Neuronal stem cell (in vitro differentiated cells): Measurements from ENCODE around the gene SLC17A4.
"Not testable (repeated sequence)": the region's sequence is repeated elsewhere in the genome, so short reads cannot be mapped to it uniquely, and the experiment has no call there.

Experiments used
- DNase-seq: peaks from one replicate; pipeline ENCODE4 v3.0.0-alpha.2; 2013; ENCODE audit warnings: low spot score
- H2AFZ ChIP-seq: one replicate; pipeline ENCODE4 v1.6.1; 2013; ENCODE audit warnings: mild to moderate bottlenecking, low read length, inconsistent platforms
- H2AK5ac ChIP-seq: 2 replicates; pipeline ENCODE4 v1.6.1; 2013; ENCODE audit warnings: low read depth, mild to moderate bottlenecking, inconsistent platforms, low read length, moderate library complexity, mixed read lengths
- H2BK120ac ChIP-seq: 2 replicates; pipeline ENCODE4 v1.6.1; 2013; ENCODE audit warnings: low read depth, mild to moderate bottlenecking, inconsistent platforms, low read length, moderate library complexity, mixed read lengths
- H2BK12ac ChIP-seq: one replicate; pipeline ENCODE4 v1.6.1; 2013; ENCODE audit warnings: low read length, inconsistent platforms
- H2BK15ac ChIP-seq: 2 replicates; pipeline ENCODE4 v1.6.1; 2013; ENCODE audit warnings: mild to moderate bottlenecking, low read length, inconsistent platforms, mixed read lengths
- H2BK5ac ChIP-seq: one replicate; pipeline ENCODE4 v1.6.1; 2013; ENCODE audit warnings: inconsistent platforms, mild to moderate bottlenecking, low read length, moderate library complexity
- H3K14ac ChIP-seq: one replicate; pipeline ENCODE4 v1.6.1; 2013; ENCODE audit warnings: low read length, inconsistent platforms
- H3K18ac ChIP-seq: 2 replicates; pipeline ENCODE4 v1.6.1; 2013; ENCODE audit warnings: low read length, inconsistent platforms
- H3K23ac ChIP-seq: 2 replicates; pipeline ENCODE4 v1.6.1; 2013; ENCODE audit warnings: low read depth, mild to moderate bottlenecking, mixed read lengths, low read length, inconsistent platforms; ENCODE audit not compliant: poor library complexity
- H3K27ac ChIP-seq: replicated peaks from 3 replicates; pipeline ENCODE4 v1.5.1; 2013; ENCODE audit warnings: low read length, inconsistent platforms
- H3K27me3 ChIP-seq, 3 experiments: 2 replicates each; pipeline ENCODE4 v1.6.1; 2013; ENCODE audit warnings: low read length in 3 of 3, mild to moderate bottlenecking in 2 of 3, inconsistent platforms in 1 of 3, low read depth in 1 of 3, mixed read lengths in 1 of 3, moderate library complexity in 1 of 3; ENCODE audit not compliant: control insufficient read depth in 3 of 3, insufficient read depth in 3 of 3
- H3K36me3 ChIP-seq, 2 donors: replicated peaks in 1 of 2; 2 replicates each; pipeline ENCODE4 v1.6.1; 2013; ENCODE audit warnings: low read length in 2 of 2; ENCODE audit not compliant: control insufficient read depth in 2 of 2, insufficient read depth in 2 of 2
- H3K4ac ChIP-seq: 2 replicates; pipeline ENCODE4 v1.6.1; 2013; ENCODE audit warnings: inconsistent platforms, mild to moderate bottlenecking, low read length, moderate library complexity
- H3K4me1 ChIP-seq, 2 donors: 1 replicate in 1 of 2; 2 replicates in 1 of 2; pipeline ENCODE4 v1.6.1; 2013; ENCODE audit warnings: low read length in 2 of 2, low read depth in 1 of 2; ENCODE audit not compliant: control insufficient read depth in 2 of 2, insufficient read depth in 1 of 2
- H3K4me2 ChIP-seq: one replicate; pipeline ENCODE4 v1.6.1; 2013; ENCODE audit warnings: mild to moderate bottlenecking, low read length, inconsistent platforms; ENCODE audit not compliant: insufficient read depth, poor library complexity, severe bottlenecking
- H3K4me3 ChIP-seq, 2 donors: 2 replicates each; pipeline ENCODE4 v1.5.1; 2013; ENCODE audit warnings: low read length in 2 of 2, mild to moderate bottlenecking in 2 of 2, inconsistent platforms in 1 of 2, moderate library complexity in 1 of 2
- H3K79me1 ChIP-seq: one replicate; pipeline ENCODE4 v1.6.1; 2013; ENCODE audit warnings: low read depth, mild to moderate bottlenecking, inconsistent platforms, low read length, moderate library complexity
- H3K9ac ChIP-seq: one replicate; pipeline ENCODE4 v1.6.1; 2013; ENCODE audit warnings: mild to moderate bottlenecking, low read depth, low read length, inconsistent platforms; ENCODE audit not compliant: poor library complexity
- H3K9me3 ChIP-seq, 2 donors: replicated peaks in 1 of 2; 2 replicates each; pipeline versions ENCODE3 to v1.6.1; 2013; ENCODE audit warnings: low read length in 2 of 2, mild to moderate bottlenecking in 2 of 2, inconsistent platforms in 1 of 2, low read depth in 1 of 2, mixed read lengths in 1 of 2, moderate library complexity in 1 of 2; ENCODE audit not compliant: control insufficient read depth in 2 of 2, insufficient read depth in 1 of 2
- H4K8ac ChIP-seq: one replicate; pipeline ENCODE4 v1.6.1; 2013; ENCODE audit warnings: low read depth, mild to moderate bottlenecking, inconsistent platforms, low read length, moderate library complexity
- H4K91ac ChIP-seq: one replicate; pipeline ENCODE4 v1.6.1; 2013; ENCODE audit warnings: low read length, low read depth, mild to moderate bottlenecking, inconsistent platforms; ENCODE audit not compliant: poor library complexity
- WGBS, 2 donors: extraction: QIAGEN DNeasy Blood & Tissue Kit; methylation state at CpG; one replicate each; pipeline ENCODE4 v1.1.7; 2013; ENCODE audit warnings: missing lambda C conversion rate in 2 of 2, mixed read lengths in 1 of 2; ENCODE audit not compliant: insufficient read length in 2 of 2, insufficient replicate concordance in 1 of 2; ENCODE audit errors: extremely low coverage in 2 of 2; 5-methylcytosine and 5-hydroxymethylcytosine counted together

The SLC17A4 gene

GRCh38 chr6:25746968-25747367 lies 7.6 kb upstream of the SLC17A4 start:
- Histone ChIP-seq H2BK5ac (no peak overlapping the region), H2BK15ac (no peak overlapping the region)

GRCh38 chr6:25747477-25747876 lies 7.1 kb upstream of the SLC17A4 start:
- Histone ChIP-seq H2BK12ac (no peak overlapping the region), H3K27ac (no peak overlapping the region), H3K18ac (no peak overlapping the region), H2AFZ (no peak overlapping the region), H3K27me3 (no peaks in the 10 kb centered on the region), H4K8ac (no peak overlapping the region), H3K4me2 (no peak overlapping the region), H3K36me3 (no peaks in the 10 kb centered on the region), H3K79me1 (no peaks in the 10 kb centered on the region), H3K14ac (no peak overlapping the region), H2AK5ac (no peak overlapping the region), H3K9me3 (no peaks in the 10 kb centered on the region), H3K4ac (no peak overlapping the region), H3K4me3 (no peak overlapping the region), H4K91ac (no peak overlapping the region), H2BK5ac (no peak overlapping the region), H3K9ac (no peak overlapping the region), H3K23ac (no peak overlapping the region), H3K4me1 (no peaks in the 10 kb centered on the region), H2BK120ac (no peak overlapping the region), H2BK15ac (no peak overlapping the region)
- no CpG with 5 or more reads among the region's 2 CpGs for WGBS, 2 donors
- no peak for DNase-seq

More at GRCh38 chr6:25746968-25747367, 7.6 kb upstream of the SLC17A4 start:
- Histone ChIP-seq H3K9me3 (no peaks in the 10 kb centered on the region), H2BK12ac (no peak overlapping the region), H3K27ac (no peak overlapping the region), H3K23ac (no peak overlapping the region), H3K14ac (no peak overlapping the region), H3K9ac (no peak overlapping the region), H4K8ac (no peak overlapping the region), H3K27me3 (no peaks in the 10 kb centered on the region), H3K4me2 (no peak overlapping the region), H3K79me1 (no peaks in the 10 kb centered on the region), H3K36me3 (no peaks in the 10 kb centered on the region), H2AFZ (no peak overlapping the region), H2BK120ac (no peak overlapping the region), H3K4me1 (no peaks in the 10 kb centered on the region), H3K4ac (no peak overlapping the region), H2AK5ac (no peak overlapping the region), H3K18ac (no peak overlapping the region), H3K4me3 (no peak overlapping the region), H4K91ac (no peak overlapping the region)
- no CpG with 5 or more reads among the region's 1 CpG for WGBS, 2 donors
- DNase-seq, result no peak

GRCh38 chr6:25748049-25748448 lies 6.5 kb upstream of the SLC17A4 start:
- Histone ChIP-seq H3K9ac (no peak overlapping the region), H3K27me3 (no peaks in the 10 kb centered on the region), H3K4me3 (no peak overlapping the region), H3K23ac (no peak overlapping the region), H4K8ac (no peak overlapping the region), H3K18ac (no peak overlapping the region), H2BK15ac (no peak overlapping the region), H2AK5ac (no peak overlapping the region), H3K9me3 (no peaks in the 10 kb centered on the region), H3K14ac (no peak overlapping the region), H3K79me1 (no peaks in the 10 kb centered on the region), H2BK120ac (no peak overlapping the region), H3K36me3 (no peaks in the 10 kb centered on the region), H3K27ac (no peak overlapping the region), H3K4me2 (no peak overlapping the region), H2BK12ac (no peak overlapping the region), H4K91ac (no peak overlapping the region), H2AFZ (no peak overlapping the region), H2BK5ac (no peak overlapping the region), H3K4ac (no peak overlapping the region), H3K4me1 (no peaks in the 10 kb centered on the region)
- DNase-seq, result no peak

GRCh38 chr6:25748601-25749517 lies 5.7 kb upstream of the SLC17A4 start:
- no CpG with 5 or more reads among the region's 17 CpGs for WGBS, 2 donors
- not testable (repeated sequence) for H3K4ac ChIP-seq, H2BK12ac ChIP-seq, H3K27ac ChIP-seq, H3K9ac ChIP-seq, H3K4me1 ChIP-seq, H2AK5ac ChIP-seq, H2BK15ac ChIP-seq, H3K14ac ChIP-seq, DNase-seq, H2AFZ ChIP-seq, H4K91ac ChIP-seq, H2BK5ac ChIP-seq, H3K4me2 ChIP-seq, H4K8ac ChIP-seq, H3K4me3 ChIP-seq, H3K79me1 ChIP-seq, H2BK120ac ChIP-seq, H3K23ac ChIP-seq, H3K18ac ChIP-seq, H3K27me3 ChIP-seq, H3K9me3 ChIP-seq, H3K36me3 ChIP-seq
